GM21367 (cell line): ENCODE results near the gene GATA3.

Experiments used
- ATAC-seq: cut with Tn5 transposase; IDR thresholded peaks from one replicate; pipeline ENCODE4 v1.9.1; 2021; ENCODE audit not compliant: unreplicated experiment

The GATA3 gene

GRCh38 chr10:8092428-8092827 is 37.9 kb downstream of the GATA3 start:
- no peak for ATAC-seq

GRCh38 chr10:8095959-8096358 is 41.5 kb downstream of the GATA3 start:
- ATAC-seq, result no peak

GRCh38 chr10:8096931-8097330 is 42.4 kb downstream of the GATA3 start:
- no peak for ATAC-seq

GRCh38 chr10:8100366-8100765 is 45.9 kb downstream of the GATA3 start:
- no peak for ATAC-seq

- ATAC-seq, result peak; percentile 46
These were observed 48.4 kb downstream of the GATA3 start for GRCh38 chr10:8102708-8103401.

GRCh38 chr10:8103543-8103942 is 49.1 kb downstream of the GATA3 start:
- no peak for ATAC-seq

GRCh38 chr10:8104005-8104404 is 49.5 kb downstream of the GATA3 start:
- ATAC-seq, result no peak

- ATAC-seq, result no peak
These were observed 50.2 kb downstream of the GATA3 start for GRCh38 chr10:8104721-8105120.

GRCh38 chr10:8105932-8106331 is 51.4 kb downstream of the GATA3 start:
- ATAC-seq, result no peak

- no peak for ATAC-seq
These were observed 57.9 kb downstream of the GATA3 start for GRCh38 chr10:8112230-8112905.

GRCh38 chr10:8112942-8113442 is 58.5 kb downstream of the GATA3 start:
- ATAC-seq, result no peak

GRCh38 chr10:8113616-8114015 is 59.1 kb downstream of the GATA3 start:
- ATAC-seq, result no peak

- ATAC-seq, result no peak
These were observed 60.5 kb downstream of the GATA3 start for GRCh38 chr10:8114741-8115617.

- no peak for ATAC-seq
These were observed 61.1 kb downstream of the GATA3 start for GRCh38 chr10:8115618-8115980.

GRCh38 chr10:8116474-8116873 is 62.0 kb downstream of the GATA3 start:
- ATAC-seq, result no peak

GRCh38 chr10:8116926-8117493 is 62.5 kb downstream of the GATA3 start:
- ATAC-seq, result no peak

- no peak for ATAC-seq
These were observed 66.9 kb downstream of the GATA3 start for GRCh38 chr10:8121201-8121890.

GRCh38 chr10:8122611-8123369 is 68.3 kb downstream of the GATA3 start:
- ATAC-seq, result no peak

GRCh38 chr10:8124436-8124835 is 69.9 kb downstream of the GATA3 start:
- ATAC-seq, result no peak
